ENCODE results near the gene TCF12.
"Not testable (repeated sequence)": the region's sequence is repeated elsewhere in the genome, so short reads cannot be mapped to it uniquely, and the experiment has no call there.

TCF12 gene

GRCh38 chr15:56946150-56946549 lies 27.7 kb downstream of the TCF12 start:
- no peak for DNase-seq (ENCODE audit: low read depth in 2 of 2)

- DNase-seq (ENCODE audit: low read depth in 2 of 2), result no peak
Observed at GRCh38 chr15:56948000-56948763, 29.7 kb downstream of the TCF12 start.

- DNase-seq (ENCODE audit: low read depth in 2 of 2), result no peak
Observed at GRCh38 chr15:56948764-56949101, 30.3 kb downstream of the TCF12 start.

GRCh38 chr15:56950979-56951378 lies 32.5 kb downstream of the TCF12 start:
- no peak for DNase-seq (ENCODE audit: low read depth in 2 of 2)

GRCh38 chr15:56953790-56954189 lies 35.3 kb downstream of the TCF12 start:
- no peak for DNase-seq (ENCODE audit: low read depth in 2 of 2)

- DNase-seq (ENCODE audit: low read depth in 2 of 2), result not testable (repeated sequence)
Observed at GRCh38 chr15:56955011-56955410, 36.6 kb downstream of the TCF12 start.

- no peak for DNase-seq (ENCODE audit: low read depth in 2 of 2)
Observed at GRCh38 chr15:56956538-56956937, 38.1 kb downstream of the TCF12 start.

GRCh38 chr15:56957812-56958406 lies 39.5 kb downstream of the TCF12 start:
- no peak for DNase-seq (ENCODE audit: low read depth in 2 of 2)

- DNase-seq (ENCODE audit: low read depth in 2 of 2), result no peak
Observed at GRCh38 chr15:56959318-56959648, 40.8 kb downstream of the TCF12 start.

GRCh38 chr15:56960116-56960515 lies 41.7 kb downstream of the TCF12 start:
- DNase-seq (ENCODE audit: low read depth in 2 of 2), result no peak

- DNase-seq (ENCODE audit: low read depth in 2 of 2), result no peak
Observed at GRCh38 chr15:56963126-56963525, 44.7 kb downstream of the TCF12 start.

- no peak for DNase-seq (ENCODE audit: low read depth in 2 of 2)
Observed at GRCh38 chr15:56963710-56964109, 45.3 kb downstream of the TCF12 start.

GRCh38 chr15:56964182-56964581 lies 45.7 kb downstream of the TCF12 start:
- DNase-seq (ENCODE audit: low read depth in 2 of 2), result no peak

GRCh38 chr15:56965231-56966013 lies 47.0 kb downstream of the TCF12 start:
- DNase-seq (ENCODE audit: low read depth in 2 of 2), result no peak

- DNase-seq (ENCODE audit: low read depth in 2 of 2), result no peak
Observed at GRCh38 chr15:56967336-56967735, 48.9 kb downstream of the TCF12 start.

GRCh38 chr15:56968256-56968655 lies 49.8 kb downstream of the TCF12 start:
- no peak for DNase-seq (ENCODE audit: low read depth in 2 of 2)

- DNase-seq (ENCODE audit: low read depth in 2 of 2), result no peak
Observed at GRCh38 chr15:56968821-56969220, 50.4 kb downstream of the TCF12 start.

GRCh38 chr15:56969265-56969895 lies 50.9 kb downstream of the TCF12 start:
- no peak for DNase-seq (ENCODE audit: low read depth in 2 of 2)

- DNase-seq (ENCODE audit: low read depth in 2 of 2), result no peak
Observed at GRCh38 chr15:56971571-56971970, 53.1 kb downstream of the TCF12 start.

- DNase-seq (ENCODE audit: low read depth in 2 of 2), result no peak
Observed at GRCh38 chr15:56972016-56972415, 53.6 kb downstream of the TCF12 start.

GRCh38 chr15:56972426-56972825 lies 54.0 kb downstream of the TCF12 start:
- DNase-seq (ENCODE audit: low read depth in 2 of 2), result no peak

GRCh38 chr15:56973463-56973862 lies 55.0 kb downstream of the TCF12 start:
- no peak for DNase-seq (ENCODE audit: low read depth in 2 of 2)

GRCh38 chr15:56977232-56977631 lies 58.8 kb downstream of the TCF12 start:
- no peak for DNase-seq (ENCODE audit: low read depth in 2 of 2)
